Body of pancreas (tissue), 4 donors: ENCODE results near the gene OR51L1. TPM values are rescaled to one million over a fixed set of nuclear protein-coding genes. Genes with fewer than 3 reads are reported as not detected.

Source experiments
- ATAC-seq: fragments of 150-250 bp; one replicate; pipeline ENCODE4 v1.9.1; 2016
- DNase-seq, 4 donors: peaks; one replicate each; pipeline ENCODE4 v3.0.0-alpha.2; 2019
- H3K27ac ChIP-seq, 4 donors: fragments of 200-600 bp; sonication (generic); 1 replicate in 3 of 4; 2 replicates in 1 of 4; pipeline versions ENCODE4 v1.5.1 to v1.6.1; 2016 to 2019; ENCODE audit warnings: mild to moderate bottlenecking in 1 of 4, mixed read lengths in 1 of 4, moderate library complexity in 1 of 4
- H3K27me3 ChIP-seq, 2 donors: fragments of 200-600 bp; sonication (generic); one replicate each; pipeline ENCODE4 v1.6.0; 2016; ENCODE audit warnings: mild to moderate bottlenecking in 1 of 2
- H3K36me3 ChIP-seq, 2 donors: fragments of 200-600 bp; sonication (generic); replicated peaks in 1 of 2; 2 replicates each; pipeline ENCODE4 v1.5.1; 2016; ENCODE audit warnings: low read depth in 2 of 2; ENCODE audit not compliant: insufficient read depth in 1 of 2
- H3K4me1 ChIP-seq: fragments of 200-600 bp; sonication (generic); one replicate; pipeline ENCODE4 v1.6.0; 2016
- H3K4me3 ChIP-seq, 2 donors: fragments of 200-600 bp; sonication (generic); 1 replicate in 1 of 2; 2 replicates in 1 of 2; pipeline ENCODE4 v1.5.1; 2016 to 2019
- H3K9me3 ChIP-seq, 3 donors: fragments of 200-600 bp; sonication (generic); 1 replicate in 2 of 3; 2 replicates in 1 of 3; pipeline ENCODE4 v1.5.1; 2016
- CTCF ChIP-seq, 7 experiments: fragments of 450-650 bp in 4 of 7; fragments of 200-600 bp in 3 of 7; sonication (generic) in 3 of 7; IDR thresholded peaks; one replicate each; pipeline ENCODE4 v1.5.1; 2016 to 2019; ENCODE audit warnings: antibody characterized with exemption in 7 of 7
- POLR2A ChIP-seq, 3 donors: fragments of 450-650 bp; IDR thresholded peaks; one replicate each; pipeline ENCODE4 v1.6.1; 2016; ENCODE audit warnings: antibody characterized with exemption in 3 of 3, mild to moderate bottlenecking in 2 of 3
- WGBS, 2 donors: methylation state at CpG; one replicate each; pipeline ENCODE4 v1.1.5; 2017; 5-methylcytosine and 5-hydroxymethylcytosine counted together
- intact Hi-C: fragments of 100-400 bp; cut with DNase I; formaldehyde crosslinking; loops from one replicate; pipeline ENCODE4 v1.15.1; 2023
- total RNA-seq, 2 donors: library from RNA; depleted of rRNA; stranded (reverse); fragments of >200 nt; gene quantifications; one replicate each; pipeline ENCODE4 v1.1.0, GENCODE V29; 2016

The OR51L1 gene
- total RNA-seq, 2 donors from 2014 or later, result not detected

GRCh38 chr11:5013012-5013411 is 18.4 kb downstream of the OR51L1 start:
- Histone ChIP-seq H3K4me1 (no peaks in the 10 kb centered on the region), H3K27me3 (no peaks in the 10 kb centered on the region), H3K9me3 (no peaks in the 10 kb centered on the region), H3K36me3 (no peaks in the 10 kb centered on the region), H3K27ac (no peak overlapping the region), H3K4me3 (no peak overlapping the region)
- no peak for DNase-seq
- 76 to 82% methylated on average over 1 of the region's 1 CpG for WGBS, 2 donors
- TF ChIP-seq POLR2A (IDR thresholded peaks at IDR 0.05), result no peak
- no peak for TF ChIP-seq CTCF (IDR thresholded peaks at IDR 0.05)
- no peak for ATAC-seq
- intact Hi-C loops, result no loop called here

DNA sequence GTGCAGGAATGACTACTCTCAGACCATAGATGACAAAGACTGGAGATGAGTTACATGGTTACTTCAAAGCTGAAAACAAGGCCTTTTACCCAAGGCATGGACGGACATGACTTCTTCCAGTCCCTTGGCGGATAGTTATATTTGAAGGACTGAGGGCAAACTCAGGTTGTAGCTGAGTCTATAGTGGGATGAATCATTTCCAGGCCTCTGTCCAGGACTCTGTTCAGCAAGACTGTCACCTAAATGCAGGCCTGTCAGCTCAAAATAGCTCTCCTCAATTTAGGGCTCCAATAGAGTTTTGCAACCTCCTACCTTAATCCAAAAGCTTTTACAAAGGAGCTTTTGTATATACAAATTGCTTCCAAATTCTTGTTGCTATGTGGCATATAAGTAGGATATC is 27.3 kb downstream of the OR51L1 start:
- no peak overlapping the region for H3K4me3 ChIP-seq
- DNase-seq, result no peak
- H3K27ac ChIP-seq, result no peak overlapping the region
- 79 to 91% methylated on average over 2 of the region's 2 CpGs for WGBS, 2 donors
- intact Hi-C loops, result no loop called here
- H3K27me3 ChIP-seq, result no peaks in the 10 kb centered on the region
- H3K36me3 ChIP-seq, result no peaks in the 10 kb centered on the region
- H3K9me3 ChIP-seq, result no peaks in the 10 kb centered on the region
- H3K4me1 ChIP-seq, result no peaks in the 10 kb centered on the region
- no peak for ATAC-seq
- TF ChIP-seq CTCF (IDR thresholded peaks at IDR 0.05) (no peak), POLR2A (IDR thresholded peaks at IDR 0.05) (no peak)

GRCh38 chr11:5036669-5037068 is 42.0 kb downstream of the OR51L1 start:
- H3K9me3 ChIP-seq, result no peaks in the 10 kb centered on the region
- H3K4me3 ChIP-seq, result no peak overlapping the region
- intact Hi-C loops, result no loop called here
- 66 to 80% methylated on average over 2 of the region's 2 CpGs for WGBS, 2 donors
- DNase-seq, result no peak
- no peaks in the 10 kb centered on the region for H3K4me1 ChIP-seq
- H3K36me3 ChIP-seq, result no peaks in the 10 kb centered on the region
- ATAC-seq, result no peak
- no peak overlapping the region for H3K27ac ChIP-seq
- H3K27me3 ChIP-seq, result peaks cover 0 to 4% of the 10 kb centered on the region in 2 donors
- TF ChIP-seq CTCF (IDR thresholded peaks at IDR 0.05), result no peak
- no peak for TF ChIP-seq POLR2A (IDR thresholded peaks at IDR 0.05)

DNA sequence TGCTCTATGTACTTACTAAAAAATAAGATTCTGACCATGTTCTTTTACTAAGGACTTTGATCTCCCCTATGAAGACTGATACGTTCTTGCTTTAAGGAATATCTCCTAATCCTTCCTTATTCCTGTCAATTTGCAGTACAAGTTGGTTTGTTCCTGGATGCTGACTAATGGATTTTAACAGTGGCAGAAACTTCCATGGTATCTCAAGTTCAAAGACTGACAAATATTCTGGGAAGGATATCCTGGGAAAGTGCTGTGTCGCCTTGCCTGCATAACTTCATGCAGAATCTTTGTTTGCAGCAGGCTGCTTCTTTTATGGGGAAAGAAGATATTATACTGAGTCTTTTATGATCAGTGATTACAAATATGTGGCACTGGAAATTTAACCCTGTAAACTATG is 43.3 kb downstream of the OR51L1 start:
- ATAC-seq (no peak), DNase-seq (no peak)
- H3K36me3 ChIP-seq, result no peaks in the 10 kb centered on the region
- H3K9me3 ChIP-seq, result no peaks in the 10 kb centered on the region
- 45 to 55% methylated on average over 2 of the region's 2 CpGs for WGBS, 2 donors
- no peaks in the 10 kb centered on the region for H3K27me3 ChIP-seq
- H3K4me1 ChIP-seq, result no peaks in the 10 kb centered on the region
- TF ChIP-seq POLR2A (IDR thresholded peaks at IDR 0.05) (no peak), CTCF (IDR thresholded peaks at IDR 0.05) (no peak)
- H3K4me3 ChIP-seq, result no peak overlapping the region
- intact Hi-C loops, result no loop called here
- no peak overlapping the region for H3K27ac ChIP-seq

GRCh38 chr11:5038341-5038740 is 43.7 kb downstream of the OR51L1 start:
- intact Hi-C loops, result no loop called here
- Histone ChIP-seq H3K36me3 (no peaks in the 10 kb centered on the region), H3K4me1 (no peaks in the 10 kb centered on the region), H3K27me3 (no peaks in the 10 kb centered on the region), H3K27ac (no peak overlapping the region), H3K9me3 (no peaks in the 10 kb centered on the region), H3K4me3 (no peak overlapping the region)
- WGBS, 2 donors, result 71 to 89% methylated on average over 1 of the region's 1 CpG
- TF ChIP-seq POLR2A (IDR thresholded peaks at IDR 0.05), result no peak
- TF ChIP-seq CTCF (IDR thresholded peaks at IDR 0.05), result no peak
- DNase-seq (no peak), ATAC-seq (no peak)
